Neural crest cell (in vitro differentiated cells): Measurements from ENCODE around the gene AHNAK2. TPM values are rescaled to one million over a fixed set of nuclear protein-coding genes. Genes with fewer than 3 reads are reported as not detected.

Experiments
- DNase-seq: peaks from one replicate; pipeline ENCODE4 v3.0.0; 2021; ENCODE audit warnings: low read depth, mixed read lengths, low spot score
- H3K27ac Mint-ChIP-seq: one replicate; pipeline ENCODE4 v1.8.0; 2021; ENCODE audit warnings: mild to moderate bottlenecking, mixed read lengths; ENCODE audit not compliant: unreplicated experiment
- H3K27me3 Mint-ChIP-seq: 2 replicates; pipeline ENCODE4 v1.8.0; 2021; ENCODE audit warnings: low read depth, mild to moderate bottlenecking, mixed read lengths
- H3K36me3 Mint-ChIP-seq: 2 replicates; pipeline ENCODE4 v1.8.0; 2021; ENCODE audit warnings: low read depth, mild to moderate bottlenecking, mixed read lengths
- H3K4me1 Mint-ChIP-seq: 2 replicates; pipeline ENCODE4 v1.8.0; 2021; ENCODE audit warnings: mixed read lengths
- H3K4me3 Mint-ChIP-seq: one replicate; pipeline ENCODE4 v1.8.0; 2021; ENCODE audit warnings: mild to moderate bottlenecking, mixed read lengths
- H3K9me3 Mint-ChIP-seq: 2 replicates; pipeline ENCODE4 v1.8.0; 2021; ENCODE audit warnings: mixed read lengths
- CTCF ChIP-seq: fragments of 200-600 bp; sonication (generic); conservative IDR thresholded peaks from 2 replicates; pipeline ENCODE4 v1.5.0; 2021; ENCODE audit warnings: antibody characterized with exemption, mild to moderate bottlenecking
- total RNA-seq: library from RNA; stranded (reverse); gene quantifications from 2 replicates; pipeline ENCODE4 v1.2.1, GENCODE V29; 2021

The AHNAK2 gene
- total RNA-seq, 1 donor from 2014 or later: 1.4 TPM

GRCh38 chr14:104927432-104927816 lies 50.8 kb downstream of the AHNAK2 start:
- H3K9me3 Mint-ChIP-seq: no peaks in the 10 kb centered on the region
- no peak overlapping the region for H3K27ac Mint-ChIP-seq
- H3K4me1 Mint-ChIP-seq: no peaks in the 10 kb centered on the region
- no peak overlapping the region for H3K4me3 Mint-ChIP-seq
- no peak for DNase-seq
- no peaks in the 10 kb centered on the region for H3K36me3 Mint-ChIP-seq
- TF ChIP-seq CTCF: no peak
- H3K27me3 Mint-ChIP-seq: peaks cover 26% of the 10 kb centered on the region

- no peak overlapping the region for H3K4me3 Mint-ChIP-seq
- peaks cover 20% of the 10 kb centered on the region for H3K27me3 Mint-ChIP-seq
- TF ChIP-seq CTCF: no peak
- no peak for DNase-seq
- H3K9me3 Mint-ChIP-seq: no peaks in the 10 kb centered on the region
- H3K36me3 Mint-ChIP-seq: no peaks in the 10 kb centered on the region
- no peak overlapping the region for H3K27ac Mint-ChIP-seq
- no peaks in the 10 kb centered on the region for H3K4me1 Mint-ChIP-seq
Measured at GRCh38 chr14:104926619-104927431, 51.3 kb downstream of the AHNAK2 start.

- Mint-ChIP-seq H3K9me3 (no peaks in the 10 kb centered on the region), H3K27ac (no peak overlapping the region), H3K4me1 (no peaks in the 10 kb centered on the region), H3K36me3 (no peaks in the 10 kb centered on the region), H3K4me3 (no peak overlapping the region), H3K27me3 (peaks cover 13% of the 10 kb centered on the region)
- no peak for TF ChIP-seq CTCF
- no peak for DNase-seq
Measured at GRCh38 chr14:104925855-104926609, 52.1 kb downstream of the AHNAK2 start.

- Mint-ChIP-seq H3K27ac (no peak overlapping the region), H3K36me3 (no peaks in the 10 kb centered on the region), H3K4me1 (no peaks in the 10 kb centered on the region), H3K4me3 (no peak overlapping the region), H3K9me3 (no peaks in the 10 kb centered on the region), H3K27me3 (peaks cover 6% of the 10 kb centered on the region)
- TF ChIP-seq CTCF: no peak
- no peak for DNase-seq
Measured at GRCh38 chr14:104925214-104925854, 52.8 kb downstream of the AHNAK2 start.

- Mint-ChIP-seq H3K4me3 (no peak within 1 kb of the TSS), H3K36me3 (no peaks in the 10 kb centered on the region), H3K27me3 (no peaks in the 10 kb centered on the region), H3K27ac (no peak within 1 kb of the TSS), H3K4me1 (peaks cover 3% of the 10 kb centered on the region), H3K9me3 (no peaks in the 10 kb centered on the region)
- no peak for TF ChIP-seq CTCF
- no peak for DNase-seq
Measured at GRCh38 chr14:104924421-104925213, 53.6 kb downstream of the AHNAK2 start, which contains the start of gene PLD4. TSS of gene PLD4 (plus strand) at chr14:104924879. CDS start at chr14:104927141, 2,262 bp downstream.
